Ectodermal cell (in vitro differentiated cells): ENCODE data around the gene NOL4L.
"Not testable (repeated sequence)": the region's sequence is repeated elsewhere in the genome, so short reads cannot be mapped to it uniquely, and the experiment has no call there.

Experiments
- H3K27ac ChIP-seq: 2 replicates; pipeline ENCODE4 v1.7.0; 2013; ENCODE audit warnings: mild to moderate bottlenecking, low read depth, low read length; ENCODE audit not compliant: insufficient read depth, poor library complexity, severe bottlenecking
- H3K27me3 ChIP-seq: 2 replicates; pipeline ENCODE4 v1.7.0; 2013; ENCODE audit warnings: mild to moderate bottlenecking, low read length; ENCODE audit not compliant: insufficient read depth, control insufficient read depth, poor library complexity, severe bottlenecking
- H3K36me3 ChIP-seq: one replicate; pipeline ENCODE4 v1.7.0; 2013; ENCODE audit warnings: low read length; ENCODE audit not compliant: control insufficient read depth, insufficient read depth
- H3K4me1 ChIP-seq: one replicate; pipeline ENCODE4 v1.7.0; 2013; ENCODE audit warnings: low read length; ENCODE audit not compliant: control insufficient read depth, insufficient read depth
- H3K4me3 ChIP-seq: 2 replicates; pipeline ENCODE4 v1.7.0; 2013; ENCODE audit warnings: low read depth, low read length, control low read depth; ENCODE audit not compliant: insufficient read depth
- H3K9me3 ChIP-seq: 2 replicates; pipeline ENCODE4 v1.7.0; 2013; ENCODE audit warnings: mild to moderate bottlenecking, low read length, moderate library complexity; ENCODE audit not compliant: control insufficient read depth
- WGBS, 2 experiments: methylation state at CpG; one replicate each; pipeline ENCODE4 v1.1.7; 2013; ENCODE audit warnings: missing lambda C conversion rate in 2 of 2; 5-methylcytosine and 5-hydroxymethylcytosine counted together

NOL4L gene

DNA sequence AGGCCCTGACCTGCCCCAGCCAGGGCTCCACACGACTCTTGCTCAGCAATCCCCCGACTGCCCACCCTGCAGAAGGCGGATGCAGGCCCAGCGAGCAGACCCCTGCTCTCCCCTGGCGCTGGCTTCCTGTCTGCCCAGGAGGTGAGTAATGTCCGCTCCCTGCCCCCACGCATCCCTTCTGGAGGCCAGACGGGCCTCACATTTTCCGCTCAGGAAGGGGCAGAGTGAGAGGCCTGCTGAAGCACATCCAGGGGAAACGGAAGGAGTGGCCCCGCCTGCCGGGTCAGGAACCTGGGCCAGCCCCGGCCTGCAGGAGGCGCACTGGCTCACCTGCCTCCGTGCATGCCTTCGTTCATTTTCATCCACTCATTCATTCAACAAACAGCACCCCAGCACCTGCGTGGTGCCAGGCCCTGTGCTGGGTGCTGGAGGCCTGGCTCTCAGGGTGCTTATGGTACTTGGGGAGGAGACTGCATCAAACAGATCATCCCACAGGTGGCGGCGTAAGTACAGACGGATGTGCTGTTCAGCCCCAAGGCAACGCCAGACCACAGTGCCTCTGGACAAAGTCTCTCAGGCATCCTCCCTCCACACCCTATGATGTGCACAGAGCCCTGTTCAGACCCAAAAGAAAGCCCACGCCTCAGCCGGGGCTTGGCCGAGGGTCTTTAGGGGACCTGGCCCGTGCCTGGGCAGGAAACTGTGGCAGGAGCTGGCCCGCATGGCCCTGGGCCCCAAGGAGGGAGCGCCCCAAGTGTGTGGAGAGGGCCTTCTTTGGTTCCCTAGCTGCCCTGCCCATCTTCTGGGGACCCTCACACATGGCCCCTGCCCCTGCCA is 114.9 kb downstream of the NOL4L start:
- Histone ChIP-seq H3K9me3 (no peaks in the 10 kb centered on the region), H3K4me1 (peaks cover 48% of the 10 kb centered on the region), H3K4me3 (no peak overlapping the region), H3K36me3 (peaks cover 8% of the 10 kb centered on the region), H3K27ac (no peak overlapping the region), H3K27me3 (no peaks in the 10 kb centered on the region)
- WGBS, 2 experiments: 77 to 79% methylated on average over 27 of the region's 27 CpGs

GRCh38 chr20:32468860-32469259 is 116.3 kb downstream of the NOL4L start:
- Histone ChIP-seq H3K27ac (no peak overlapping the region), H3K4me3 (no peak overlapping the region), H3K36me3 (peaks cover 8% of the 10 kb centered on the region), H3K27me3 (no peaks in the 10 kb centered on the region), H3K9me3 (no peaks in the 10 kb centered on the region), H3K4me1 (peaks cover 48% of the 10 kb centered on the region)
- WGBS, 2 experiments: 93 to 96% methylated on average over 7 of the region's 7 CpGs

DNA sequence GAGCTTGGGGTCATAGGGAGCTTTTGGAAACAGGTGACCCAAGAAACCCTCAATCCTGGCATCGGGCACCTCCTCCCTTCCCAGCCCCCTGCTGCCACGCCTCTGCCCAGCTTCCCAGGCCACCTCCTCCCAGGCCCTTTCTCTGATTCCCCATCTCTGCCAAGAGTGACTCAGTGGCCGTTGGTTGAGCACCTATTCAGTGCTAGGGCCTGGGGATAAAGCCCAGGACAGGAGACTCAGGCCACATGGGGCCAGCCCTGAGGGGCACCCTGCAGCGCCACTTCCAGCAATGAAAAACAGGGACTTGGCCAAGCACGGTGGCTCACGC is 116.9 kb downstream of the NOL4L start:
- no peak overlapping the region for H3K4me3 ChIP-seq
- WGBS, 2 experiments: 90 to 91% methylated on average over 6 of the region's 6 CpGs
- no peaks in the 10 kb centered on the region for H3K27me3 ChIP-seq
- H3K36me3 ChIP-seq: peaks cover 8% of the 10 kb centered on the region
- H3K27ac ChIP-seq: no peak overlapping the region
- no peaks in the 10 kb centered on the region for H3K9me3 ChIP-seq
- peaks cover 48% of the 10 kb centered on the region for H3K4me1 ChIP-seq

DNA sequence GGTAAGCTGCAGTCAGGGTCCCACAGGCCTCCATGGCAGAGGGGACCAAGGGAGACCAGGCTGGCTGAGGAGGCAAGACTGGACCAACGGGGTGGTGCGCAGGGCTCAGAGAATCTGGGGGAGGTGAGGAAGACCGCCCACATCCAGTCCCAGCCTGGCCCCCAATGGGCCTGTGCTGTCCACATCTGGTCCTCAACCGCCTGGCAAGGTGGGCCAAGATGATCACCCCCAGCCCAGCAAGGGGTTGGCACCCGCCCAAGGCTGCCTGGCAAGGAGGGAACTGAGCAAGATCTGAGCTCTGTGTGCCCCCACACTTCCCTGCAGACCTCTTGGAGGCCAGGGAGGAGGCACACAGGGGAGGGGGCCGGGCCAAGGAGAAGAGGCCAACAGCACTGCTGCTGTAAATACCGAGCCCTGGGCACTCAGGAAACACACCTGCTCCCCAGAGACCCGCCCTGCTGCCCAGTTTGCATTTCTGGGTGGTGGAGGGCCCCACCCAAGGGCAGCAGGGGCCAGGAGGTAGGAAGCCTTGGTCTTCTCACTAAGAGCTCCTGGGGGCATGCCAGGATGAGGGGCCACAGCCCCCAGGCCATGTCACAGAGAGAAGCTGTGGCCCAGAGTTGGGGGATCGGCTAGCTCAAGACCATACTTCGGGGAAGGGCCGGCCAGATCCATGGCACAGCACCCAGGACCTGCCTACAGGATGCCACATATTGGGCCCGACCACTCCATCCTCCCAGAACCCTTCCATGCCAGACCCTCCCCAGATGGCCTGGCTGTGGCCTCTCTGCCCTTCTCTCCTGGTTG is 117.4 kb downstream of the NOL4L start:
- Histone ChIP-seq H3K4me1 (peaks cover 47% of the 10 kb centered on the region), H3K9me3 (no peaks in the 10 kb centered on the region), H3K36me3 (peaks cover 5% of the 10 kb centered on the region), H3K4me3 (no peak overlapping the region), H3K27me3 (no peaks in the 10 kb centered on the region), H3K27ac (no peak overlapping the region)
- WGBS, 2 experiments: 95 to 96% methylated on average over 12 of the region's 12 CpGs

GRCh38 chr20:32466739-32467505 is 118.2 kb downstream of the NOL4L start:
- H3K36me3 ChIP-seq: no peaks in the 10 kb centered on the region
- H3K27me3 ChIP-seq: no peaks in the 10 kb centered on the region
- 89 to 91% methylated on average over 16 of the region's 16 CpGs for WGBS, 2 experiments
- no peak overlapping the region for H3K27ac ChIP-seq
- peaks cover 45% of the 10 kb centered on the region for H3K4me1 ChIP-seq
- H3K4me3 ChIP-seq: no peak overlapping the region
- H3K9me3 ChIP-seq: no peaks in the 10 kb centered on the region

GRCh38 chr20:32465901-32466675 is 119.0 kb downstream of the NOL4L start:
- H3K4me1 ChIP-seq: peaks cover 45% of the 10 kb centered on the region
- not testable (repeated sequence) for H3K9me3 ChIP-seq, H3K27ac ChIP-seq, H3K27me3 ChIP-seq, H3K36me3 ChIP-seq, H3K4me3 ChIP-seq
- WGBS, 2 experiments: 86% methylated on average over 15 of the region's 15 CpGs

DNA sequence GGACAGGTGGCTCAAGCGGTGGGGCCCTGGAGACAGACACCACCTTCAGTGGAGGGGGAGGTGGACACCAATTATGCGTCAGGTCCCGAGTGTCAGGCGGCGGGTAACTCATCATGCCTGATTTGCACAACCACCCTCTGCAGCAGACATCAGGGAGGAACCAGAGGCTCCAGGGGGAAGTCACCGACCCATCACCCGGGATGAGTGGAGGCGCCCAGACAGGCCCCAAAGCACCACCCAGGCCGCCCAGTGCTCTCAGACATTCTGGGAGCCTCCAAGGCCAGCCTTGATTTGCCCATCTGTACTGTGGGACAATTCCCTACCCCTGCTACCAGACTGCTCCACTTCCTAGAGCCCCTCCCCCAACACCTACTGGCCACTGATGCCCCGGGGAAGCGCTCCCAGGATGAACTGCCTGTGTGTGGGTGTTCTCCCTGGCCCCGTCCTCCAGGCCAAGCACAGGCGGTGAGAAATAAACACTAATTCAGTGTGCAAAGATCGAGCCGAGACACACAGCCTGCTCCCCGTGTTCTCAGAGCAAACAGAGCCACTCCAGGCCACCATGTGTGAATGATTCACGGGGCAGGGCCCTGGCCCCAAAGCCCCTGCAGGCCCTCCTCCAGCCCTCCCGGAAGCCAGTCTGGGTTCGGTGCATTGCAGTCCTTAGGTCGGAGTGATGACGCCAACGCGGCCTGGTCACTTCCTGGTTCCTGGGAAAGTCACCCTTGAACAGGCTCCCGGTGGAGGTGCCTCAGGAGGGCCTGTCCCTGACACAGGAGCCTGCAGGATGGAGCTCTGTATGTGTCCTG is 119.8 kb downstream of the NOL4L start:
- Histone ChIP-seq H3K36me3 (no peaks in the 10 kb centered on the region), H3K4me1 (peaks cover 44% of the 10 kb centered on the region), H3K27ac (no peak overlapping the region), H3K9me3 (no peaks in the 10 kb centered on the region), H3K27me3 (no peaks in the 10 kb centered on the region), H3K4me3 (no peak overlapping the region)
- WGBS, 2 experiments: 89 to 92% methylated on average over 24 of the region's 24 CpGs

GRCh38 chr20:32464401-32465091 is 120.6 kb downstream of the NOL4L start:
- Histone ChIP-seq H3K4me1 (peaks cover 38% of the 10 kb centered on the region), H3K36me3 (no peaks in the 10 kb centered on the region)
- 93% methylated on average over 20 of the region's 20 CpGs for WGBS, 2 experiments

More at GRCh38 chr20:32464401-32465091, 120.6 kb downstream of the NOL4L start:
- Histone ChIP-seq H3K27ac (peak overlapping the region; percentile 55), H3K9me3 (no peaks in the 10 kb centered on the region), H3K4me3 (no peak overlapping the region), H3K27me3 (no peaks in the 10 kb centered on the region)
